ENCODE measurements around the gene SOX6. TPM values are rescaled to one million over a fixed set of nuclear protein-coding genes. Genes with fewer than 3 reads are reported as not detected.

Gene SOX6
- total RNA-seq, 1 experiment from 2014 or later: not detected

- Histone ChIP-seq H3K27me3 (ENCODE audit: insufficient read depth, low read length) (no peaks in the 10 kb centered on the region), H4K8ac (replicated peaks; ENCODE audit: insufficient read length, low read depth, low read length) (no peak overlapping the region), H2BK5ac (ENCODE audit: insufficient read length, low read length) (no peak overlapping the region), H4K20me1 (ENCODE audit: control insufficient read depth, insufficient read depth, insufficient read length) (no peaks in the 10 kb centered on the region), H3K14ac (ENCODE audit: insufficient read depth, low read length) (no peak overlapping the region), H2BK20ac (ENCODE audit: low read depth, low read length, poor library complexity, severe bottlenecking) (no peak overlapping the region), H3K9me3 (ENCODE audit: control insufficient read depth, low read depth, low read length) (no peaks in the 10 kb centered on the region), H4K91ac (ENCODE audit: insufficient read length, low read depth, low read length) (no peak overlapping the region), H2AK5ac (ENCODE audit: insufficient read length, low read length) (no peak overlapping the region), H3K9ac (ENCODE audit: extremely low read depth, insufficient read length, low read length) (no peak overlapping the region), H3K18ac (ENCODE audit: insufficient read length, low read depth, low read length) (no peak overlapping the region), H2AFZ (ENCODE audit: low read length) (no peak overlapping the region), H3K79me2 (ENCODE audit: insufficient read depth, low read length) (no peaks in the 10 kb centered on the region), H3K23me2 (ENCODE audit: insufficient read length, low read depth, low read length, poor library complexity, severe bottlenecking) (no peaks in the 10 kb centered on the region), H3T11ph (ENCODE audit: low read length) (no peak overlapping the region), H3K27ac (ENCODE audit: insufficient read length, low read depth, low read length) (no peak overlapping the region), H3K79me1 (ENCODE audit: insufficient read depth, low read depth, low read length, poor library complexity, severe bottlenecking) (no peaks in the 10 kb centered on the region), H3K4me1 (ENCODE audit: insufficient read depth, low read length) (no peaks in the 10 kb centered on the region), H3K23ac (ENCODE audit: insufficient read length, low read depth, low read length) (no peak overlapping the region), H4K5ac (ENCODE audit: insufficient read length, low read depth, low read length) (no peak overlapping the region), H3K56ac (ENCODE audit: insufficient read length, low read depth, low read length) (no peak overlapping the region), H2BK12ac (ENCODE audit: insufficient read length, low read depth, low read length) (no peak overlapping the region), H2BK120ac (ENCODE audit: low read depth, low read length, poor library complexity, severe bottlenecking) (no peak overlapping the region), H3K4ac (ENCODE audit: low read depth, low read length) (no peak overlapping the region), H3K4me2 (ENCODE audit: insufficient read depth, insufficient read length, low read length) (no peak overlapping the region), H2BK15ac (ENCODE audit: low read depth, low read length) (no peak overlapping the region)
- Mint-ChIP-seq H3K36me3 (ENCODE audit: insufficient read depth in 1 of 3, low read depth in 3 of 3) (no peaks in the 10 kb centered on the region), H3K4me3 (no peak overlapping the region), H3K9me3 (no peaks in the 10 kb centered on the region), H3K27ac (no peak overlapping the region), H3K4me1 (peaks cover 0 to 4% of the 10 kb centered on the region in 2 experiments; a peak in 2 of 4 replicates), H3K27me3 (ENCODE audit: low read depth) (peaks cover 8% of the 10 kb centered on the region)
- no peak for DNase-seq
- WGBS (ENCODE audit: extremely low coverage, insufficient read length, low lambda C conversion rate): no CpG with 5 or more reads among the region's 8 CpGs
- TF ChIP-seq, protein P1, sequence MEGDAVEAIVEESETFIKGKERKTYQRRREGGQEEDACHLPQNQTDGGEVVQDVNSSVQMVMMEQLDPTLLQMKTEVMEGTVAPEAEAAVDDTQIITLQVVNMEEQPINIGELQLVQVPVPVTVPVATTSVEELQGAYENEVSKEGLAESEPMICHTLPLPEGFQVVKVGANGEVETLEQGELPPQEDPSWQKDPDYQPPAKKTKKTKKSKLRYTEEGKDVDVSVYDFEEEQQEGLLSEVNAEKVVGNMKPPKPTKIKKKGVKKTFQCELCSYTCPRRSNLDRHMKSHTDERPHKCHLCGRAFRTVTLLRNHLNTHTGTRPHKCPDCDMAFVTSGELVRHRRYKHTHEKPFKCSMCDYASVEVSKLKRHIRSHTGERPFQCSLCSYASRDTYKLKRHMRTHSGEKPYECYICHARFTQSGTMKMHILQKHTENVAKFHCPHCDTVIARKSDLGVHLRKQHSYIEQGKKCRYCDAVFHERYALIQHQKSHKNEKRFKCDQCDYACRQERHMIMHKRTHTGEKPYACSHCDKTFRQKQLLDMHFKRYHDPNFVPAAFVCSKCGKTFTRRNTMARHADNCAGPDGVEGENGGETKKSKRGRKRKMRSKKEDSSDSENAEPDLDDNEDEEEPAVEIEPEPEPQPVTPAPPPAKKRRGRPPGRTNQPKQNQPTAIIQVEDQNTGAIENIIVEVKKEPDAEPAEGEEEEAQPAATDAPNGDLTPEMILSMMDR (conservative IDR thresholded peaks at IDR 0.05): no peak
These were observed 56.2 kb downstream of the SOX6 start for GRCh38 chr11:16299884-16300782.
